Stimulated activated CD4-positive, alpha-beta T cell treated with anti-CD3 and anti-CD28 coated beads, Interleukin-1b, Interleukin-23, amount 100 ng/mL, for 48 hours (primary cell): ENCODE data around the gene MOCOS.

Experiments used
- DNase-seq: peaks from one replicate; pipeline ENCODE4 v3.0.0-alpha.2; 2020

MOCOS gene

DNA sequence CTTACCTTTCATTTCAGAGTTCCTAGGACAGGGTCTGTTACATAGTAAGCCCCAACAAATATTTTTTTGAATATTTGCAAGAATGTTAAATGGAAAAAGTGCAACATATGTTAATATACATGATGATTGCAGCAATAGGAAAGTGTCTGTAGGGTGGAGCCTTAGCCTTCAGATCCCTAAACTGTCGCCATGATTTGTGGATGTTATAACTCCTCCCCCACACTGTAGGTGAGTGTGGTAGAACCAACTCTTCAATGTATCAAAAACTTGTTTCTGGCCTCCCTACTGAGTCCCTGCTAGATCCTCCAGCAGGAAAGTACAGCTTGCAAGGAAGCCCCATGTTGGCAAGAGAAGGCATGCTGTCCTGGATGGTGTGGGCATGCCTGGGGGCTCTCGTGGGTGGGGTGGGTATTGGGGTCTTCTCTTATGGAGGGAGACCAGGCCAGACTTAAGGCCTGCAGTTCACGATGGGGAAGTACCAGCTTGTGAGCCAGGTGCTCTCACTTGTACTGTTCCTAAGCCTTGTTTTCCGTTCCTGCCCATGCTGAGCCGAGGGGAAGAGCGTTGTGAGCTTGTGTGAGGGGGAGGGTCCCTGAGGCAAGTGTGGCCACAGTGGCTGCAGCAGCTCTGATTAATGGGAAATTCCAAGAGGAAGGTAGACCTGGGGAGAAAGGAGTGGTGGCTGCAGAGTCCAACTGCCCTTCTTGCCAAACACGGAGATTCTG is 121.6 kb downstream of the MOCOS start:
- no peak for DNase-seq

- no peak for DNase-seq
These were observed 122.4 kb downstream of the MOCOS start for GRCh38 chr18:36309436-36310391.

- DNase-seq, result no peak
These were observed 123.8 kb downstream of the MOCOS start for GRCh38 chr18:36311026-36311570.

GRCh38 chr18:36312806-36313395 is 125.6 kb downstream of the MOCOS start:
- no peak for DNase-seq

GRCh38 chr18:36314098-36314497 is 126.8 kb downstream of the MOCOS start:
- no peak for DNase-seq

GRCh38 chr18:36314754-36315153 is 127.5 kb downstream of the MOCOS start:
- no peak for DNase-seq

DNA sequence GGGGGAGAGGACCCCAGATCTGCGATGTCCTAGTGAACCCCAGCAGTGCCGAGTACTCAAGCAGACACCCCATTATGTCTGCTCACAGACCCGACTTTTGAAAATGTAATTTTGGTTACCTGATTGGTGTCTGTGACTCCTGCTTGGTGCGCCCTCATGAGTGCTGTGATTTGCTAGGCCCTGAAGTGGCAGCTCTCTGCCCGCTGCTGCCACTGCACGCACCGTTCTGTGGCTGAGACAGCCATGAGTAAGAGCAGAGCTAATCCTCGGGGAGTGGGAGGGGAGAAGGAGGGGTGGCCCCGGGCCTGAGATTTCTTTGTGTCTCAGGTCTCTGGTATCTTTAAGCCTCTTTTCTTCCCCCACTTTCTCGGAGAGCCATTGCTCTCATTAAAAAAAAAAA is 128.4 kb downstream of the MOCOS start:
- no peak for DNase-seq

DNA sequence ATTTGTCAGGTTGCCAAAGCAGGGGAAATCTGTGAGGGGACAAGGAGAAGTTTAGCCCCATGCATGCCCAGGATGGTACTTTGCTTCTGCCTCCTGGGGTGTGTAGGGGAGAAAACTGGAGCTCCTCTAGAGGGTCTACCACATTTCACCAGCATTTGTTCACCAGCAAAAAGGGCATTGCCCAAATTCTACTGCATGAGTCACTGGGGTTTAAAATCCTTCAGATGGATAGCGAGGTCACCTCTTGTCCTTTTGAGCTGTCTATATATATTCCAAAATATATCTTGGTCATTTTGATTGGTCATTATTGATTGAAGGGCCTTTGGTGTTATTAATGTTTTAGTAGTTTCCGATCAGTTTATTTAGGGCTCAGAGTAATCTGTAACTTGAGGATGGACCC is 128.9 kb downstream of the MOCOS start:
- DNase-seq, result no peak
